SK-N-SH (cell line): ENCODE measurements around the gene XIAP. TPM values are rescaled to one million over a fixed set of nuclear protein-coding genes. Genes with fewer than 3 reads are reported as not detected.

Experiments used
- CTCF ChIA-PET: fragments of 300-600, 350-600 bp; formaldehyde crosslinking; extraction: SDS; loops from one replicate; lab custom pipeline; 2021; lab: Yijun Ruan, JAX
- POLR2A ChIA-PET: fragments of 350-600 bp; sonication (Branson Sonifier 250); formaldehyde crosslinking; extraction: SDS; loops from one replicate; lab custom pipeline; 2020; ENCODE audit warnings: antibody characterized with exemption, inconsistent platforms; lab: Yijun Ruan, JAX
- DNase-seq: peaks from one replicate; pipeline ENCODE4 v3.0.0; 2012
- H2AFZ ChIP-seq: fragments of 200-600 bp; sonication (generic); 2 replicates; pipeline ENCODE4 v1.8.1; 2016; ENCODE audit warnings: antibody characterized with exemption, mild to moderate bottlenecking, low read depth
- H3F3A ChIP-seq: fragments of 200-600 bp; sonication (generic); replicated peaks from 2 replicates; pipeline ENCODE3; 2016; ENCODE audit warnings: antibody characterized with exemption, mild to moderate bottlenecking; ENCODE audit not compliant: insufficient read depth
- H3K27ac ChIP-seq, 2 experiments: fragments of 200-500 bp in 1 of 2; fragments of 200-600 bp in 1 of 2; sonication (Bioruptor generic) in 1 of 2; sonication (generic), shearing (Covaris generic) in 1 of 2; 2 replicates each; pipeline versions ENCODE4 v1.5.1 to v1.6.1; 2014 to 2016; ENCODE audit warnings: low read depth in 2 of 2, inconsistent platforms in 1 of 2, low read length in 1 of 2, mild to moderate bottlenecking in 1 of 2, mixed read lengths in 1 of 2
- H3K27me3 ChIP-seq: fragments of 200-600 bp; sonication (generic), shearing (Covaris generic); 2 replicates; pipeline ENCODE4 v1.6.1; 2016; ENCODE audit warnings: mixed run types; ENCODE audit not compliant: insufficient read depth
- H3K36me3 ChIP-seq, 2 experiments: fragments of 200-500 bp in 1 of 2; fragments of 200-600 bp in 1 of 2; sonication (Bioruptor generic) in 1 of 2; sonication (generic) in 1 of 2; replicated peaks in 1 of 2; 2 replicates each; pipeline versions ENCODE3 to v1.5.1; 2014 to 2016; ENCODE audit warnings: low read length in 1 of 2, mild to moderate bottlenecking in 1 of 2; ENCODE audit not compliant: insufficient read depth in 2 of 2, control insufficient read depth in 1 of 2
- H3K4me1 ChIP-seq, 2 experiments: fragments of 200-500 bp in 1 of 2; fragments of 200-600 bp in 1 of 2; sonication (Bioruptor generic) in 1 of 2; sonication (generic), shearing (Covaris generic) in 1 of 2; 2 replicates each; pipeline versions ENCODE4 v1.5.1 to v1.6.1; 2014 to 2016; ENCODE audit warnings: low read depth in 1 of 2, low read length in 1 of 2, mixed run types in 1 of 2; ENCODE audit not compliant: insufficient read depth in 2 of 2, control insufficient read depth in 1 of 2
- H3K4me2 ChIP-seq: fragments of 200-600 bp; sonication (generic), shearing (Covaris generic); 2 replicates; pipeline ENCODE4 v1.6.1; 2017; ENCODE audit warnings: mixed run types
- H3K4me3 ChIP-seq, 2 experiments: fragments of 200-500 bp in 1 of 2; fragments of 200-600 bp in 1 of 2; sonication (Bioruptor generic) in 1 of 2; sonication (generic), shearing (Covaris generic) in 1 of 2; 2 replicates each; pipeline versions ENCODE4 v1.5.1 to v1.8.1; 2014 to 2016; ENCODE audit warnings: low read depth in 2 of 2, inconsistent platforms in 1 of 2, low read length in 1 of 2, mild to moderate bottlenecking in 1 of 2, mixed read lengths in 1 of 2, moderate library complexity in 1 of 2
- H3K79me2 ChIP-seq: fragments of 200-600 bp; sonication (generic); 2 replicates; pipeline ENCODE4 v1.8.1; 2017; ENCODE audit warnings: mild to moderate bottlenecking; ENCODE audit not compliant: insufficient read depth
- H3K9ac ChIP-seq: fragments of 200-600 bp; sonication (generic); 2 replicates; pipeline ENCODE4 v1.6.1; 2017; ENCODE audit warnings: mixed run types
- H3K9me2 ChIP-seq: fragments of 200-600 bp; sonication (generic); 2 replicates; pipeline ENCODE4 v1.6.1; 2017; ENCODE audit warnings: mixed run types
- H3K9me3 ChIP-seq: fragments of 200-600 bp; sonication (generic); 2 replicates; pipeline ENCODE4 v1.6.1; 2017; ENCODE audit warnings: mixed run types, mild to moderate bottlenecking, moderate library complexity
- H4K20me1 ChIP-seq: fragments of 200-600 bp; sonication (generic); 2 replicates; pipeline ENCODE4 v1.6.1; 2017; ENCODE audit warnings: mild to moderate bottlenecking, mixed run types; ENCODE audit not compliant: insufficient read depth
- EP300 ChIP-seq, 2 experiments: IDR thresholded peaks; 2 replicates each; pipeline versions ENCODE4 v1.4.0 to v1.6.1; 2012; ENCODE audit warnings: borderline replicate concordance in 1 of 2, low read depth in 1 of 2, low read length in 1 of 2
- IRF3 ChIP-seq: fragments of 150-350 bp; IDR thresholded peaks from 2 replicates; pipeline ENCODE4 v1.6.1; 2016; ENCODE audit warnings: mild to moderate bottlenecking, low read depth, low read length
- NRF1 ChIP-seq: IDR thresholded peaks from 2 replicates; pipeline ENCODE4 v1.6.1; 2012; ENCODE audit warnings: low read depth, mild to moderate bottlenecking, low read length
- POLR2AphosphoS5 ChIP-seq: IDR thresholded peaks from 2 replicates; pipeline ENCODE4 v1.6.1; 2012; ENCODE audit warnings: low read depth, low read length
- RXRA ChIP-seq: IDR thresholded peaks from 2 replicates; pipeline ENCODE4 v1.4.0; 2012; ENCODE audit warnings: low read depth, mild to moderate bottlenecking, borderline replicate concordance
- SIN3A ChIP-seq: IDR thresholded peaks from 2 replicates; pipeline ENCODE4 v1.6.1; 2012; ENCODE audit warnings: low read depth, mild to moderate bottlenecking, low read length, moderate library complexity, borderline replicate concordance
- TEAD4 ChIP-seq: IDR thresholded peaks from 2 replicates; pipeline ENCODE4 v1.4.0; 2012; ENCODE audit warnings: mild to moderate bottlenecking, borderline replicate concordance; ENCODE audit not compliant: insufficient read depth
- WGBS: methylation state at CpG from one replicate; pipeline ENCODE4 v1.1.6; 2017; ENCODE audit warnings: low lambda C conversion rate; 5-methylcytosine and 5-hydroxymethylcytosine counted together
- polyA plus RNA-seq, 3 experiments: library from polyadenylated mRNA; depleted of rRNA; stranded (reverse); fragments of >200 nt; gene quantifications; 2 replicates each; pipeline ENCODE4 v1.2.3, GENCODE V29; 2012
- TF ChIP-seq, protein P1 (sequence below): fragments of 150-350 bp; IDR thresholded peaks from 2 replicates; pipeline ENCODE4 v1.6.1; 2017; ENCODE audit warnings: antibody characterized with exemption, low read length, low read depth, borderline replicate concordance

Gene XIAP
- polyA plus RNA-seq, 1 of the 3 experiments (the other 2 are of a cell fraction), result 9.1 TPM

DNA sequence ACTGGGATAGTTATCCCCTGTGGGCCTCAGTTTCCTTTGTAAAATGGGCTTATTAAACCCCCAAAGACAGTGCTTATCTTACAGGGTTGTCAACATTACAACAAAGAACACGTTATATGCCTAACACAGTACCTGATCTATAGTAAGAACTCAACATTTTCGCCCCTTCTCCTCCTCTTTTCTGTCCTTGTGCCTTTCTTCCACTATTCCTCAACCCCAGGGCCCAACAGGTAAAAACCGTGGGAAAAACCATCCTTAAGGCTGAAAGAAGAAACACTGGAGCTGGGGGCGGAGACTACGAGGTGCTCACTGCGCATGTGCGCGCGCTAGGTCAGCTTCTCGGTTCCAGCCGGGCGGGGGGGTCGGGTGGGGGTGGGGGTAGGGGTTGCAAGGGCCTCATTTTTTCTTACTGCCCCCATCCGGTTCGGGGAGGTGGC is 426 bp upstream of the XIAP start:
- H3K79me2 ChIP-seq, result peaks cover 39% of the 10 kb centered on the region
- peak; percentile 36 for DNase-seq
- no peaks in the 10 kb centered on the region for H3K9me2 ChIP-seq
- H3K27ac ChIP-seq, result peak overlapping the region; percentile 90 to 95
- H3K4me2 ChIP-seq, result peak overlapping the region; percentile 75
- H3K9ac ChIP-seq, result peak overlapping the region; percentile 96; the same call in 1 of the 2 replicates
- no peaks in the 10 kb centered on the region; the same call in 1 of the 2 replicates for H3K9me3 ChIP-seq
- H2AFZ ChIP-seq, result peak overlapping the region; percentile 48; the same call in 1 of the 2 replicates
- POLR2A ChIA-PET, result no interaction called here
- no peaks in the 10 kb centered on the region for H3K4me1 ChIP-seq
- CTCF ChIA-PET, result no interaction called here
- TF ChIP-seq SIN3A, result no peak
- TF ChIP-seq, protein P1, sequence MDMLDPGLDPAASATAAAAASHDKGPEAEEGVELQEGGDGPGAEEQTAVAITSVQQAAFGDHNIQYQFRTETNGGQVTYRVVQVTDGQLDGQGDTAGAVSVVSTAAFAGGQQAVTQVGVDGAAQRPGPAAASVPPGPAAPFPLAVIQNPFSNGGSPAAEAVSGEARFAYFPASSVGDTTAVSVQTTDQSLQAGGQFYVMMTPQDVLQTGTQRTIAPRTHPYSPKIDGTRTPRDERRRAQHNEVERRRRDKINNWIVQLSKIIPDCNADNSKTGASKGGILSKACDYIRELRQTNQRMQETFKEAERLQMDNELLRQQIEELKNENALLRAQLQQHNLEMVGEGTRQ, result no peak
- no peak; the same call in 1 of the 2 replicates for TF ChIP-seq POLR2AphosphoS5
- TF ChIP-seq NRF1, result peak; percentile 70
- no peaks in the 10 kb centered on the region for H3K27me3 ChIP-seq
- peaks cover 13% of the 10 kb centered on the region for H3F3A ChIP-seq
- H3K36me3 ChIP-seq, result peaks cover 0 to 5% of the 10 kb centered on the region in 2 experiments
- peak overlapping the region; percentile 30 to 55 for H3K4me3 ChIP-seq
- no peaks in the 10 kb centered on the region for H4K20me1 ChIP-seq
- WGBS, result 14% methylated on average over 15 of the region's 15 CpGs

GRCh38 chrX:123860983-123861382 is 1.1 kb downstream of the XIAP start:
- peak overlapping the region; percentile 55 to 68 for H3K4me3 ChIP-seq
- H3K9me3 ChIP-seq, result no peaks in the 10 kb centered on the region; the same call in 1 of the 2 replicates
- H3K9ac ChIP-seq, result peak overlapping the region; percentile 96
- 1% methylated on average over 4 of the region's 4 CpGs for WGBS
- POLR2A ChIA-PET, result interaction anchor here (0.7 kb wide), 1 partner anchor 99 kb away, joined by 3 read pairs; no protein-coding TSS in a partner anchor
- peak overlapping the region; percentile 68 for H3K4me2 ChIP-seq
- H3K79me2 ChIP-seq, result peaks cover 55% of the 10 kb centered on the region
- TF ChIP-seq EP300 (IDR thresholded peaks at IDR 0.05; ENCODE audit: borderline replicate concordance in 1 of 2, low read depth in 1 of 2, low read length in 1 of 2) (no peak), RXRA (no peak), SIN3A (no peak), IRF3 (no peak), NRF1 (no peak), TEAD4 (no peak)
- H4K20me1 ChIP-seq, result peaks cover 7% of the 10 kb centered on the region; the same call in 1 of the 2 replicates
- peaks cover 0 to 5% of the 10 kb centered on the region in 2 experiments for H3K36me3 ChIP-seq
- CTCF ChIA-PET, result no interaction called here
- H3F3A ChIP-seq, result peaks cover 12% of the 10 kb centered on the region
- H3K4me1 ChIP-seq, result no peaks in the 10 kb centered on the region
- H3K9me2 ChIP-seq, result no peaks in the 10 kb centered on the region
- no peak overlapping the region for H2AFZ ChIP-seq
- no peaks in the 10 kb centered on the region for H3K27me3 ChIP-seq
- H3K27ac ChIP-seq, result peak overlapping the region; percentile 90 to 95
- DNase-seq, result no peak
